Naive thymus-derived CD4-positive, alpha-beta T cell (primary cell): ENCODE data around the gene RNASE8. TPM values are rescaled to one million over a fixed set of nuclear protein-coding genes. Genes with fewer than 3 reads are reported as not detected.

Experiments
- ATAC-seq: fragments of 150-1000 bp; cut with Tn5 transposase; 2 replicates; pipeline ENCODE4 v1.10.0; 2021; ENCODE audit warnings: mild to moderate bottlenecking, moderate library complexity
- CTCF ChIA-PET: fragments of 350-600 bp; sonication (Branson Sonifier 250); formaldehyde crosslinking; loops from one replicate; lab custom pipeline; 2021; ENCODE audit warnings: antibody characterized with exemption; lab: Charles Lee
- POLR2A ChIA-PET: fragments of 350-600 bp; sonication (Branson Sonifier 250); formaldehyde crosslinking; loops from one replicate; lab custom pipeline; 2021; ENCODE audit warnings: antibody characterized with exemption, inconsistent platforms; lab: Charles Lee
- DNase-seq, 9 donors: peaks; one replicate each; pipeline versions ENCODE4 v3.0.0 to v3.0.0-alpha.2; 2020 to 2022; ENCODE audit warnings: mixed read lengths in 1 of 9
- H3K27ac ChIP-seq: one replicate; pipeline ENCODE4 v1.7.0; 2013; ENCODE audit warnings: mild to moderate bottlenecking, low read depth, low read length, moderate library complexity
- H3K27me3 ChIP-seq, 2 donors: one replicate each; pipeline ENCODE4 v1.7.0; 2013; ENCODE audit warnings: low read length in 2 of 2, mild to moderate bottlenecking in 2 of 2, moderate library complexity in 2 of 2; ENCODE audit not compliant: control insufficient read depth in 2 of 2, insufficient read depth in 2 of 2
- H3K36me3 ChIP-seq, 3 experiments: 1 replicate in 2 of 3; 2 replicates in 1 of 3; pipeline ENCODE4 v1.7.0; 2013; ENCODE audit warnings: low read length in 3 of 3, mild to moderate bottlenecking in 3 of 3, moderate library complexity in 1 of 3; ENCODE audit not compliant: insufficient read depth in 3 of 3, control insufficient read depth in 2 of 3
- H3K4me1 ChIP-seq, 2 donors: one replicate each; pipeline ENCODE4 v1.7.0; 2013; ENCODE audit warnings: low read length in 2 of 2, mild to moderate bottlenecking in 2 of 2, moderate library complexity in 1 of 2; ENCODE audit not compliant: control insufficient read depth in 2 of 2, insufficient read depth in 2 of 2
- H3K4me3 ChIP-seq: 2 replicates; pipeline ENCODE4 v1.7.0; 2013; ENCODE audit warnings: mild to moderate bottlenecking, low read length
- H3K9me3 ChIP-seq, 3 experiments: 1 replicate in 2 of 3; 2 replicates in 1 of 3; pipeline ENCODE4 v1.7.0; 2013; ENCODE audit warnings: low read length in 3 of 3; ENCODE audit not compliant: control insufficient read depth in 2 of 3
- H3K27ac Mint-ChIP-seq, 9 donors: one replicate each; pipeline ENCODE4 v1.8.0; 2020 to 2022; ENCODE audit warnings: mixed read lengths in 9 of 9, mild to moderate bottlenecking in 8 of 9, moderate library complexity in 5 of 9, inconsistent platforms in 2 of 9
- H3K27me3 Mint-ChIP-seq, 5 donors: one replicate each; pipeline ENCODE4 v1.8.0; 2021 to 2022; ENCODE audit warnings: mixed read lengths in 5 of 5, mild to moderate bottlenecking in 1 of 5
- H3K36me3 Mint-ChIP-seq, 5 donors: one replicate each; pipeline ENCODE4 v1.8.0; 2020 to 2022; ENCODE audit warnings: mixed read lengths in 5 of 5, mild to moderate bottlenecking in 3 of 5, inconsistent platforms in 1 of 5
- H3K4me1 Mint-ChIP-seq, 7 donors: one replicate each; pipeline ENCODE4 v1.8.0; 2020 to 2022; ENCODE audit warnings: mixed read lengths in 7 of 7, mild to moderate bottlenecking in 3 of 7, inconsistent platforms in 1 of 7
- H3K4me3 Mint-ChIP-seq, 10 donors: one replicate each; pipeline ENCODE4 v1.8.0; 2020 to 2022; ENCODE audit warnings: mild to moderate bottlenecking in 10 of 10, mixed read lengths in 10 of 10, moderate library complexity in 6 of 10, inconsistent platforms in 2 of 10
- H3K9me3 Mint-ChIP-seq, 11 donors: one replicate each; pipeline ENCODE4 v1.8.0; 2020 to 2022; ENCODE audit warnings: mixed read lengths in 11 of 11, mild to moderate bottlenecking in 4 of 11, inconsistent platforms in 1 of 11, moderate library complexity in 1 of 11
- intact Hi-C, 2 donors: fragments of 100-400 bp; cut with micrococcal nuclease; formaldehyde crosslinking; loops; one replicate each; pipeline ENCODE4 v1.15.1; 2023
- polyA plus RNA-seq, 2 donors: library from polyadenylated mRNA; unstranded; fragments of 300-500 nt; fragmentation: Illumina TruSeq; gene quantifications; one replicate each; pipeline ENCODE4 v1.2.3, GENCODE V29; 2021
- total RNA-seq, 6 experiments: library from RNA in 5 of 6; stranded (reverse) in 5 of 6; gene quantifications; 1 replicate in 5 of 6; 2 replicates in 1 of 6; pipeline ENCODE4 v1.2.3 and lab custom pipeline; 2021 to 2026

RNASE8 gene
- total and polyA plus RNA-seq, 7 experiments from 2014 or later, result not detected

DNA sequence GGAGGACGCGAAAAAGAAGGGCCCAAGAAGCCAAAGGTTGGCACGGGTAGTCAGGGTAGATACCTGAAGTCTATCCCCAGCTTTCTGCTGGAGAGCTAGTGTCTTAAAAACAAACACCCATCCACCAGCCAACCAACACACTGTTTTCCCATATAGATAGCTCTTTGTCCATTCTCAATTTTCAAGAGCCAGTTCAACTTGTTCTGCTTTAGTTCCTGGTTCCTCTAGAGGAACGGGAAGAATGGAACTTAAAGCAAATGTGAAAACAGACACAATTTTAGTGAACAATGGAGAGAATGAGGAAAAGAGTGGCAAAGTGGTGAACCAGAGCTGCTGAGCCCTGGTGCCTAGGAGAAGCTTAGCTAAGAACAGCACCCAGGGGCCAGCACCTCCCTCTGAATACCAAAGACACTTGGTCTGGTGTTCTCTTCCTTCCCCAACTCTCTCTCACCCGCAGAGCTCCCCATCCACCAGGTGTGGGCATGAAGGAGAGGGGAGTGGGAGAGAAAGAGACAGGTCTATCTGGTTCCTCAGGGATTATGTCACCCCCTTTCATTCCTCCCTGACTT lies 36.6 kb upstream of the RNASE8 start:
- Histone ChIP-seq H3K9me3 (no peaks in the 10 kb centered on the region), H3K27me3 (no peaks in the 10 kb centered on the region), H3K36me3 (peaks cover 0 to 42% (median 4%) of the 10 kb centered on the region in 3 experiments), H3K4me3 (no peak overlapping the region), H3K4me1 (peaks cover 7 to 13% of the 10 kb centered on the region in 2 donors), H3K27ac (no peak overlapping the region)
- DNase-seq (no peak), ATAC-seq (no peak)
- ChIA-PET POLR2A (interaction anchor here (0.6 kb wide), 1 partner anchor 35 kb away, joined by 7 read pairs; no protein-coding TSS in a partner anchor), CTCF (interaction anchor here (1.9 to 12.0 kb wide), 2 partner anchors 15 to 19 kb away, joined by 5 to 178 read pairs; partner anchors contain the start of gene RNASE7)
- Mint-ChIP-seq H3K36me3 (peaks cover 0 to 39% (median 19%) of the 10 kb centered on the region in 5 donors), H3K27me3 (peaks cover 0 to 37% (median 0%) of the 10 kb centered on the region in 5 donors), H3K27ac (no peak overlapping the region), H3K4me3 (peak overlapping the region in 2 of 10 donors; percentile 37 to 41), H3K4me1 (peaks cover 7 to 31% (median 23%) of the 10 kb centered on the region in 7 donors), H3K9me3 (no peaks in the 10 kb centered on the region)
- intact Hi-C loops, result no loop called here

GRCh38 chr14:21022686-21023085 lies 34.9 kb upstream of the RNASE8 start:
- Mint-ChIP-seq H3K27ac (peak overlapping the region in 4 of 9 donors; percentile 24 to 68 (median 50)), H3K27me3 (peaks cover 0 to 47% (median 0%) of the 10 kb centered on the region in 5 donors), H3K4me3 (peak overlapping the region; percentile 4 to 94 (median 70)), H3K36me3 (peaks cover 0 to 28% (median 11%) of the 10 kb centered on the region in 5 donors), H3K9me3 (no peaks in the 10 kb centered on the region), H3K4me1 (peaks cover 7 to 31% (median 23%) of the 10 kb centered on the region in 7 donors)
- no peak overlapping the region for H3K27ac ChIP-seq
- H3K27me3 ChIP-seq, result no peaks in the 10 kb centered on the region
- no peak for DNase-seq
- H3K9me3 ChIP-seq, result no peaks in the 10 kb centered on the region
- H3K36me3 ChIP-seq, result peaks cover 0 to 38% (median 4%) of the 10 kb centered on the region in 3 experiments
- ChIA-PET CTCF (interaction anchor here (1.1 to 1.7 kb wide), 2 partner anchors 8 to 13 kb away, joined by 3 to 10 read pairs; no protein-coding TSS in a partner anchor), POLR2A (interaction anchor here (1.2 to 1.3 kb wide), 3 partner anchors 8 to 81 kb away, joined by 3 to 5 read pairs (median 4); no protein-coding TSS in a partner anchor)
- no peak for ATAC-seq
- peaks cover 7 to 13% of the 10 kb centered on the region in 2 donors for H3K4me1 ChIP-seq
- intact Hi-C loops, result no loop called here
- no peak overlapping the region for H3K4me3 ChIP-seq

DNA sequence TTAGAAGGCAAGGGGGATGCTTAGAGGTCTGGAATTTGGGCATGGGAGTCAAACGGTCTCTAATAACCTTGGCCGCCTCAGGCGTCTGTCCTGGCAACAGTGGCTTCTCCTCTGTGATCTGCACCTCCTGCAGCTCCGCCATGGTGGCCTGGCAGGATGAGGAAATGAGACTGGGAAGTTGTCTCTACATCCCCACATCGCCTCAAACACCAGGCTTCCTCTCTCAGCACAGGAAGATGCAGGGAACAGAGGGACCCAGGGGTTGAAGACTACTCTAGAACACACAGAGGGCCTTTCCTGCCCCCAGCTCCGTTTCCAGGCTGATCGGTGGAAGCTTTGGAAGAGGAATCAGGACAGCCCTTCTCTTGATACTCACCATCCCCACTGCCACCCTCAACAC lies 34.4 kb upstream of the RNASE8 start:
- DNase-seq (no peak), ATAC-seq (no peak)
- peaks cover 7 to 31% (median 23%) of the 10 kb centered on the region in 7 donors for H3K4me1 Mint-ChIP-seq
- Histone ChIP-seq H3K4me3 (no peak overlapping the region), H3K4me1 (peaks cover 7 to 13% of the 10 kb centered on the region in 2 donors), H3K27ac (no peak overlapping the region), H3K9me3 (no peaks in the 10 kb centered on the region), H3K36me3 (peaks cover 0 to 33% (median 4%) of the 10 kb centered on the region in 3 experiments), H3K27me3 (no peaks in the 10 kb centered on the region)
- intact Hi-C loops, result no loop called here
- peak overlapping the region in 9 of 10 donors; percentile 59 to 97 (median 91) for H3K4me3 Mint-ChIP-seq
- ChIA-PET CTCF (interaction anchor here (1.1 to 1.7 kb wide), 2 partner anchors 9 to 12 kb away, joined by 3 to 10 read pairs; no protein-coding TSS in a partner anchor), POLR2A (interaction anchor here (1.2 to 1.3 kb wide), 3 partner anchors 9 to 80 kb away, joined by 3 to 5 read pairs (median 4); no protein-coding TSS in a partner anchor)
- H3K27me3 Mint-ChIP-seq, result peaks cover 0 to 47% (median 0%) of the 10 kb centered on the region in 5 donors
- peaks cover 0 to 28% (median 11%) of the 10 kb centered on the region in 5 donors for H3K36me3 Mint-ChIP-seq
- H3K27ac Mint-ChIP-seq, result peak overlapping the region in 4 of 9 donors; percentile 24 to 68 (median 50)
- H3K9me3 Mint-ChIP-seq, result no peaks in the 10 kb centered on the region

DNA sequence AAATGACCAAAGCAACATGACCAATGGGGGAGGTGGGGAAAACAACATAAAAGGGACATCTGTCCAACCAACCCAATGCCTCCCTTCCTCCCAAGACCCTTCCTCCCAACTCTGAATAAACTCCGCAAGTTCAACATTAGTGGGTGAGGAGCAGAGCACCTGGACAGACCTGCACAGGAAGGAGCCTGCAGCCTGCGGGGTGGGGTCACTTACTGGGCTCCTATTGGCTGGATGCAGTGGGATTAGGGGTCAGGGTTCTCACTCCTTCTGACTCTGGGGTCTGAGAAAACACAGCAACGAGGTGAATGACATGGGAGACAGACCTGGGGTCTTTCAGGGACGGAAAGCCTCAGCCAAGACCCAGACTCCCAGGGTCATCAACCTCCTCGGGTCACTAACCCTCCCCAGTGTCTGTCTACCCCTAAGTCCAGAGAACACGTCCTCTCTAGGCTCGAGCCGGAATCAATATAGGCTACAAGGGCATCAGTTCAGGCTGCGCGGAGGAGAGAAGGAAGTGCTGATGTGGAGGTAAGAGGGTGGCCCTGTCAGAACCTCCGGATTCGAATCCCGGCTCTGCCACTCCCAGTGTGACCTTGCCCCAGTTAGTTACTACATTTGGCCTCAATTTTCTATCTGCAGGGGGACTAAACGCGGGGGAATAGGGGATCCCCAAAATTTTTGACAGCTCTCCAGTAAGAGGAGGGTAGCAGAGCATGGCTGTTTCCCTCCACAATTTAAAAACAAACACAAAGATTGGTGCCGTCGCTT lies 33.6 kb upstream of the RNASE8 start:
- peak overlapping the region; percentile 84 to 97 (median 92) for H3K4me3 Mint-ChIP-seq
- H3K4me1 ChIP-seq, result peaks cover 7 to 13% of the 10 kb centered on the region in 2 donors
- H3K9me3 ChIP-seq, result no peaks in the 10 kb centered on the region
- intact Hi-C loops, result loop anchor here (2.0 kb wide), 2 partner anchors 33 to 45 kb away; no protein-coding TSS in a partner anchor
- H3K27me3 ChIP-seq, result no peaks in the 10 kb centered on the region
- peak overlapping the region; percentile 70 for H3K4me3 ChIP-seq
- ChIA-PET POLR2A (interaction anchor here (0.6 to 1.3 kb wide), 6 partner anchors 9 to 342 kb away, joined by 3 to 5 read pairs (median 4); no protein-coding TSS in a partner anchor), CTCF (interaction anchor here (1.7 kb wide), 1 partner anchor 10 kb away, joined by 10 read pairs; no protein-coding TSS in a partner anchor)
- peaks cover 0 to 47% (median 0%) of the 10 kb centered on the region in 5 donors for H3K27me3 Mint-ChIP-seq
- H3K27ac Mint-ChIP-seq, result peak overlapping the region in 8 of 9 donors; percentile 66 to 86 (median 75)
- H3K4me1 Mint-ChIP-seq, result peaks cover 7 to 31% (median 23%) of the 10 kb centered on the region in 7 donors
- peaks cover 0 to 25% (median 4%) of the 10 kb centered on the region in 3 experiments for H3K36me3 ChIP-seq
- no peaks in the 10 kb centered on the region for H3K9me3 Mint-ChIP-seq
- H3K36me3 Mint-ChIP-seq, result peaks cover 0 to 21% (median 7%) of the 10 kb centered on the region in 5 donors
- ATAC-seq, result peak; percentile 1
- peak overlapping the region; percentile 70 for H3K27ac ChIP-seq
- peak in 5 of 9 donors; percentile 16 to 25 (median 24) for DNase-seq

DNA sequence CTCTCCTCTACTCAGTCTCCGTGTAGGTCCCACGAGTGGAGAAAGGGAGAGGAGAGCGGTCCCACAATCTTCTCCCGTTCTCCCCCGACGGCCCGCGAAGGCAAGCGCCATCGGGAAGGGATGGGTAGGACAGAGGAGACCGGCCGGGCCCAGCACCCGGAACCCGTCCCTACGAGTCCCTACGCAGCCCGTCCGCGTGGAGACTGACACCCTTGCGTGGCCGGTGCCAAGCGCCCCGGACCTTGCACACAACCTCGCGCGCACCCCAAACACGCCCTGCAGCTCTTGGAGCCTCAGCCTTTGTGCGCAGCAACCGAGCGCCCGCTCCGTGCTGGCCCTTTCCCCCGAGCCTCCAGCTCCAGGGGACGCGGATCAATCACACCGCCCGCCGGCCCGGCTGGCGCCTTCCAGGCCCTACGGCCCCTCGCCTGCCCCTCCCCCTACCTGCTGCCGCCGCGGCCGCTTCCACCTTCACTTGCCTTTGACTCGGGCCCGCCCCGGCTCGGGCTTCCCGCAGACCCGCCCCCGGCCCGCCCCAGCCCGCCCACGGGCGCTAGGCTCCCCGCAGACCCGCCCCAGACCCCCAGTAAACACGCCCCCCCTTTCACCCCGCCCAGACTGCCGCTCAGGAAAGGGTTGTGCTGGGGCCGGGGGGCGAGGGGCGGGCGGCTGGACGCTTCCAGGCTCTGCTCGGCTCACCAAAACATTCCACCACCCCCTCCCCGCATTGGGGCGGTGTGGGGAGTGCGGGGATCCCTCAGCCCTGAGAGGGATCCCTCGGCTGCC lies 32.8 kb upstream of the RNASE8 start, which contains the start of gene NDRG2:
NDRG2 (minus strand) TSS at position 477 of the 786 bp plus-strand sequence. CDS start 1,746 bp downstream, outside the sequence.
- intact Hi-C loops, result loop anchor here (1.0 to 5.0 kb wide), 8 partner anchors 10 to 80 kb away; partner anchors contain the start of genes ARHGEF40 (in 1 of the 2) and METTL17 (in 1 of the 2)
- no peaks in the 10 kb centered on the region for H3K27me3 ChIP-seq
- Mint-ChIP-seq H3K4me1 (peaks cover 7 to 28% (median 23%) of the 10 kb centered on the region in 7 donors), H3K9me3 (no peaks in the 10 kb centered on the region), H3K27ac (peak within 1 kb of the TSS in 8 of 9 donors; percentile 66 to 92 (median 80)), H3K4me3 (peak within 1 kb of the TSS; percentile 84 to 97 (median 92)), H3K36me3 (peaks cover 0 to 13% (median 0%) of the 10 kb centered on the region in 5 donors), H3K27me3 (peaks cover 0 to 47% (median 0%) of the 10 kb centered on the region in 5 donors)
- peak within 1 kb of the TSS; percentile 70 for H3K27ac ChIP-seq
- ChIA-PET CTCF (no interaction called here), POLR2A (interaction anchor here (0.6 to 1.1 kb wide), 3 partner anchors 9 to 342 kb away, joined by 3 to 4 read pairs (median 3); no protein-coding TSS in a partner anchor)
- peaks cover 7 to 13% of the 10 kb centered on the region in 2 donors for H3K4me1 ChIP-seq
- ATAC-seq (peak; percentile 93), DNase-seq (peak; percentile 50 to 78 (median 67))
- H3K36me3 ChIP-seq, result peaks cover 0 to 17% (median 0%) of the 10 kb centered on the region in 3 experiments
- no peaks in the 10 kb centered on the region for H3K9me3 ChIP-seq
- H3K4me3 ChIP-seq, result peak within 1 kb of the TSS; percentile 70
